Measurements from ENCODE around the gene OPN3.

The OPN3 gene

GRCh38 chr1:241635556-241636152 lies 4.5 kb downstream of the OPN3 start:
- no peak for DNase-seq (ENCODE audit: low read depth)
- TF ChIP-seq MYC (IDR thresholded peaks at IDR 0.05; ENCODE audit: low read depth, low read length) (no peak), POLR2A (IDR thresholded peaks at IDR 0.05; ENCODE audit: extremely low read depth, insufficient read length) (no peak), CTCF (IDR thresholded peaks at IDR 0.05; ENCODE audit: low read depth, low read length) (no peak)
- TF ChIP-seq, protein P1, sequence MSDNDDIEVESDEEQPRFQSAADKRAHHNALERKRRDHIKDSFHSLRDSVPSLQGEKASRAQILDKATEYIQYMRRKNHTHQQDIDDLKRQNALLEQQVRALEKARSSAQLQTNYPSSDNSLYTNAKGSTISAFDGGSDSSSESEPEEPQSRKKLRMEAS (IDR thresholded peaks at IDR 0.05; ENCODE audit: low read depth, low read length): no peak
- no peak overlapping the region for H3K4me3 ChIP-seq (ENCODE audit: low read depth, low read length)

DNA sequence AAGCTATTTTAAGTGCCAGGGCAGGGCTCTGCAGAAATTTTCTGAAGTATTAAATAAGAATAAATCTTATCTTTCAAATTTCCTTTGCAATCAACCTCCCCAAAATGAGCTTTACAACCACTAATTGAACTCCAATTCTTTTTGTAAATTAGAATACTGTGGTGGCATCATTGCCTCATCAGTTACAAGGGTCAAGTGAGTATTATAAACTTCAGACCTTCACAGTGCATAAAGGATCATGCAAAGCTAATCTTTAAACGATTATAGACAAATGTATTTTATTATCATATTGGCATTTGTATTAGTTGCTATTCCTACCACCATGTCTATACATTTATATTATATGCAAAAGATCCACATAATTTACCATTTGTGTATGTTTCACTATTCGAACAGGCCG lies 7.2 kb downstream of the OPN3 start:
- TF ChIP-seq CTCF (IDR thresholded peaks at IDR 0.05; ENCODE audit: low read depth, low read length) (no peak), MYC (IDR thresholded peaks at IDR 0.05; ENCODE audit: low read depth, low read length) (no peak), POLR2A (IDR thresholded peaks at IDR 0.05; ENCODE audit: extremely low read depth, insufficient read length) (no peak)
- TF ChIP-seq, protein P1 (IDR thresholded peaks at IDR 0.05; ENCODE audit: low read depth, low read length): no peak
- no peak overlapping the region for H3K4me3 ChIP-seq (ENCODE audit: low read depth, low read length)
- DNase-seq (ENCODE audit: low read depth): no peak

DNA sequence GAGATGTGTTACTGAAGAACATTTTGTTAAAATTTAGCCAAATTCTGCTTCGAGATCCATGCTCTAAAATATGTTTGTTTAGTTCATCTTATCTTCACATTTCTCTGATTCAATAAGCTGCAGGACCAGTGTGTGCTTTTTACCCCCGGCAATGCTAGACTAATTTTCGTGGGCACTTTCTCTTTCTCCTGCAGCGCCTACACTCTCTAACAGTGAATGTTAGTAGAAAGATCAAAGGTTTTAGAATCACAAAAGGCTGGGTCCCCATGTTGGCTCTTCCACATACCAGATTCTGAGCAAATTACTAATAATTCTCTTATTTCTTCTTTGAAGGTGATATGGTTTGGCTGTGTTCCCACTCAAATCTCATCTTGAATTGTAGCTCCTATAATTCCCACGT lies 8.5 kb downstream of the OPN3 start:
- no peak for TF ChIP-seq POLR2A (IDR thresholded peaks at IDR 0.05; ENCODE audit: extremely low read depth, insufficient read length)
- no peak for DNase-seq (ENCODE audit: low read depth)
- no peak overlapping the region for H3K4me3 ChIP-seq (ENCODE audit: low read depth, low read length)

GRCh38 chr1:241630899-241631298 lies 9.3 kb downstream of the OPN3 start:
- TF ChIP-seq CTCF (IDR thresholded peaks at IDR 0.05; ENCODE audit: low read depth, low read length): no peak
- TF ChIP-seq, protein P1 (IDR thresholded peaks at IDR 0.05; ENCODE audit: low read depth, low read length): no peak
- no peak for TF ChIP-seq MYC (IDR thresholded peaks at IDR 0.05; ENCODE audit: low read depth, low read length)
- TF ChIP-seq POLR2A (IDR thresholded peaks at IDR 0.05; ENCODE audit: extremely low read depth, insufficient read length): no peak
- H3K4me3 ChIP-seq (ENCODE audit: low read depth, low read length): no peak overlapping the region
- DNase-seq (ENCODE audit: low read depth): no peak

- TF ChIP-seq, protein P1 (IDR thresholded peaks at IDR 0.05; ENCODE audit: low read depth, low read length): no peak
- TF ChIP-seq POLR2A (IDR thresholded peaks at IDR 0.05; ENCODE audit: extremely low read depth, insufficient read length) (no peak), MYC (IDR thresholded peaks at IDR 0.05; ENCODE audit: low read depth, low read length) (no peak)
- no peak for DNase-seq (ENCODE audit: low read depth)
- H3K4me3 ChIP-seq (ENCODE audit: low read depth, low read length): no peak overlapping the region
Observed at GRCh38 chr1:241630476-241630875, 9.7 kb downstream of the OPN3 start.

DNA sequence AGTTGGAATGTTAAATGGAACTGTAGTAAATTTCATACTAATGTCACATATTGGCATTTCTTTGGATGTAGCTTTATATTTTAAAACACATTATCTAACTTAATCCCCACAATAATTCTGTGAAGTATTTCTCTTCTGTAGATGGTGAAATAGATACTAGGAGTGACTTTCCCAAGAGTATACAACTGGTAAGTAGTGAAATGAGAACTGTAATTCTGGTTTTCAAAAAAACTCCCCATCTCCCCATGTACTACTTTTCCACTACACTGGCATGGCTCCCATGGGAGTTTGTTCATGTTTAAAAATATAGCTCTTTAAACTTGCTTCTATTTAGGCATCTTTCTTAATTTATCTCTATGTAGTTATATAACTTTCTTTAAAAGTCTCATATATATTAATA lies 10.2 kb downstream of the OPN3 start:
- no peak for DNase-seq (ENCODE audit: low read depth)
- no peak overlapping the region for H3K4me3 ChIP-seq (ENCODE audit: low read depth, low read length)
- TF ChIP-seq, protein P1 (IDR thresholded peaks at IDR 0.05; ENCODE audit: low read depth, low read length): no peak
- TF ChIP-seq MYC (IDR thresholded peaks at IDR 0.05; ENCODE audit: low read depth, low read length) (no peak), CTCF (IDR thresholded peaks at IDR 0.05; ENCODE audit: low read depth, low read length) (no peak), POLR2A (IDR thresholded peaks at IDR 0.05; ENCODE audit: extremely low read depth, insufficient read length) (no peak)

Measured in NB4 (cell line).